ENCODE results near the gene FIGNL1. TPM values are rescaled to one million over a fixed set of nuclear protein-coding genes. Genes with fewer than 3 reads are reported as not detected.

FIGNL1 gene
- polyA plus RNA-seq, 3 donors = 0.55 to 2.4 (median 1.8) TPM

DNA sequence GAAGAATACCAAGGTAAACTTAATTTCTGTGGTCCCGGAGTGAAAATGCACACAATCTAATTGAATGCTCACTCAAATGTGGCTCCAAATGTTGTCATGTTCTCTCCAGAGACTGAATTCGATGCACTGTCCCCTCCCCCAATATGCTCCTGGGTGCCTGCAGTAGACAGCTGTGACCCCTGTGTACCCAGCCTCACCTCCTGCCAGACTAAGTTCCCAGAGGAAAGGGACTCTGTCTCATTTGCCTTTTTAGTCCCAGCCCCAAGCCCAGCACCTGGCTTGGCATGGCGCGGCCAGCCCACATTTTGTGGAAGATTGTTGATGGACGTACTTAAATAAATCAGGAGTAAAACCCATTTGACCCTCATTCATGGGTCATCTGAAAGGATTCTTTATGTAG is 21.8 kb upstream of the FIGNL1 start:
- H3K4me3 ChIP-seq (replicated peaks in 1 of 3; ENCODE audit: low read depth in 2 of 3, low read length in 3 of 3) = no peak overlapping the region
- no peaks in the 10 kb centered on the region for H3K9me3 Mint-ChIP-seq
- H3K36me3 Mint-ChIP-seq = no peaks in the 10 kb centered on the region
- no peak for DNase-seq
- no peaks in the 10 kb centered on the region for H3K36me3 ChIP-seq (replicated peaks in 1 of 2; ENCODE audit: control insufficient read depth in 1 of 2, insufficient read depth in 2 of 2, low read length in 2 of 2)
- H3K9ac ChIP-seq (ENCODE audit: insufficient read depth, low read length, poor library complexity, severe bottlenecking) = no peak overlapping the region
- no peak overlapping the region for H2AFZ ChIP-seq (ENCODE audit: insufficient read depth, low read depth, low read length, poor library complexity, severe bottlenecking)
- peaks cover 7% of the 10 kb centered on the region in 2 donors for H3K4me1 ChIP-seq (ENCODE audit: control insufficient read depth in 1 of 2, insufficient read depth in 2 of 2, low read length in 2 of 2)
- TF ChIP-seq, protein P1, sequence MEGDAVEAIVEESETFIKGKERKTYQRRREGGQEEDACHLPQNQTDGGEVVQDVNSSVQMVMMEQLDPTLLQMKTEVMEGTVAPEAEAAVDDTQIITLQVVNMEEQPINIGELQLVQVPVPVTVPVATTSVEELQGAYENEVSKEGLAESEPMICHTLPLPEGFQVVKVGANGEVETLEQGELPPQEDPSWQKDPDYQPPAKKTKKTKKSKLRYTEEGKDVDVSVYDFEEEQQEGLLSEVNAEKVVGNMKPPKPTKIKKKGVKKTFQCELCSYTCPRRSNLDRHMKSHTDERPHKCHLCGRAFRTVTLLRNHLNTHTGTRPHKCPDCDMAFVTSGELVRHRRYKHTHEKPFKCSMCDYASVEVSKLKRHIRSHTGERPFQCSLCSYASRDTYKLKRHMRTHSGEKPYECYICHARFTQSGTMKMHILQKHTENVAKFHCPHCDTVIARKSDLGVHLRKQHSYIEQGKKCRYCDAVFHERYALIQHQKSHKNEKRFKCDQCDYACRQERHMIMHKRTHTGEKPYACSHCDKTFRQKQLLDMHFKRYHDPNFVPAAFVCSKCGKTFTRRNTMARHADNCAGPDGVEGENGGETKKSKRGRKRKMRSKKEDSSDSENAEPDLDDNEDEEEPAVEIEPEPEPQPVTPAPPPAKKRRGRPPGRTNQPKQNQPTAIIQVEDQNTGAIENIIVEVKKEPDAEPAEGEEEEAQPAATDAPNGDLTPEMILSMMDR (IDR thresholded peaks at IDR 0.05) = no peak
- peaks cover 2 to 10% (median 4%) of the 10 kb centered on the region in 3 donors for H3K27me3 Mint-ChIP-seq (ENCODE audit: low read depth in 3 of 3)
- H3K27ac Mint-ChIP-seq = no peak overlapping the region
- H4K20me1 ChIP-seq (ENCODE audit: insufficient read depth, low read length) = no peaks in the 10 kb centered on the region
- WGBS (ENCODE audit: insufficient coverage) = 90% methylated on average over 2 of the region's 5 CpGs
- intact Hi-C loops (cut with micrococcal nuclease) = loop anchor here in 1 of 2 donors (5.0 kb wide), 1 partner anchor 200 kb away; no protein-coding TSS in a partner anchor
- H3K27ac ChIP-seq (ENCODE audit: low read depth in 1 of 2, low read length in 2 of 2) = no peak overlapping the region
- peaks cover 8% of the 10 kb centered on the region for H3K4me1 Mint-ChIP-seq
- peaks cover 0 to 3% of the 10 kb centered on the region in 2 donors for H3K27me3 ChIP-seq (ENCODE audit: control insufficient read depth in 2 of 2, insufficient read depth in 2 of 2, low read length in 2 of 2)
- no peak overlapping the region for H3K4me2 ChIP-seq (replicated peaks; ENCODE audit: extremely low read depth, low read length, poor library complexity, severe bottlenecking)
- no peaks in the 10 kb centered on the region for H3K9me3 ChIP-seq (replicated peaks in 1 of 2; ENCODE audit: control insufficient read depth in 1 of 2, insufficient read depth in 1 of 2, low read length in 2 of 2)
- no peak overlapping the region for H3K4me3 Mint-ChIP-seq
- H3K79me2 ChIP-seq (ENCODE audit: insufficient read depth, low read length) = no peaks in the 10 kb centered on the region

DNA sequence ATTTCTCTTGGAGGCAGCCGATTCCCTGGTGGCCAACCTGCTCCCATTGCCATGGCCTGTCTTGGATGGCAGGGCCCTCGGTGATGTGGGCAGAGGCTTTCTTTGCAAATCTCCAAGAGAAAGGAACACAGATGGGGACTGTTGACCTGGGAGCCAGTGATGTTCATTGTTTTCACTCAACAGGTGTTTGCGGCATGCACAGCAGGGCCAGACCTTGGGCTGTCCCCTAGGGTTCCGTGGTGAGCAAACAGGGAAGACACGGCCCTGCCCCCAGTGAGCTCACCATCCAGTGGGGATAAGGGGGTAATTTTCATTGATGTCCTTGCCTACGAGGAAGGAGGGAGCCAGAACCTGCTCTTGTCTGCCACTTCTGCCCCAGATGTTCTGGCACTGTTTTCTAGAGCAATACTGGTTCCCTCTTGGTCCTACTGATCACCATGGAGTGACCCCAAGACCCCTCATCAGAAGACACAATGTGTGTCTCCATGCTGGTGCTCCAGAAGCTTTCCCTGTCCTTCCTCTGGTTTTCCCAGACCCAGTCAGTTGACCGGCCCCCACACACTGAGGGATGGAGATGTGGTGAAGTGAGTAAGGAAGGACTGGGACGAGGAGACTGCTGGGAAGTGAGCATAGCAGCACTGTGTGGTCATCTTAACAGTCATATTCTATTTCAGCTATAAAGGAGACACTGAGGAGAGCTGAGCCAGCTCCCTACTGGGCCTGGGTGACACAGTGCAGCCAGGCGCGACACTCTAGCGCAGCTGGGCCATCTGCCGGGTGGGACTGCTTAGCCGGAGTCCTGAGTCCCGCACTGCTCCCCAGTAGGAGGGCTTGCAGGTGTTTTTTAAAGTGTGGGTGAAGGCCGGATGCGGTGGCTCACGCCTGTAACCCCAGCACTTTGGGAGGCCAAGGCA is 20.4 kb upstream of the FIGNL1 start:
- Mint-ChIP-seq H3K27ac (no peak overlapping the region), H3K4me1 (peaks cover 8% of the 10 kb centered on the region), H3K36me3 (no peaks in the 10 kb centered on the region), H3K9me3 (no peaks in the 10 kb centered on the region), H3K4me3 (no peak overlapping the region), H3K27me3 (ENCODE audit: low read depth in 3 of 3) (peaks cover 7 to 9% (median 9%) of the 10 kb centered on the region in 3 donors)
- no peak overlapping the region for H2AFZ ChIP-seq (ENCODE audit: insufficient read depth, low read depth, low read length, poor library complexity, severe bottlenecking)
- H3K79me2 ChIP-seq (ENCODE audit: insufficient read depth, low read length) = no peaks in the 10 kb centered on the region
- H3K4me3 ChIP-seq (replicated peaks in 1 of 3; ENCODE audit: low read depth in 2 of 3, low read length in 3 of 3) = no peak overlapping the region
- H3K27me3 ChIP-seq (ENCODE audit: control insufficient read depth in 2 of 2, insufficient read depth in 2 of 2, low read length in 2 of 2) = peaks cover 0 to 3% of the 10 kb centered on the region in 2 donors
- H4K20me1 ChIP-seq (ENCODE audit: insufficient read depth, low read length) = no peaks in the 10 kb centered on the region
- intact Hi-C loops (cut with micrococcal nuclease) = loop anchor here in 1 of 2 donors (5.0 kb wide), 1 partner anchor 202 kb away; no protein-coding TSS in a partner anchor
- H3K9me3 ChIP-seq (replicated peaks in 1 of 2; ENCODE audit: control insufficient read depth in 1 of 2, insufficient read depth in 1 of 2, low read length in 2 of 2) = no peaks in the 10 kb centered on the region
- H3K4me2 ChIP-seq (replicated peaks; ENCODE audit: extremely low read depth, low read length, poor library complexity, severe bottlenecking) = no peak overlapping the region
- H3K27ac ChIP-seq (ENCODE audit: low read depth in 1 of 2, low read length in 2 of 2) = no peak overlapping the region
- TF ChIP-seq, protein P1 (IDR thresholded peaks at IDR 0.05) = no peak
- DNase-seq = no peak
- 94% methylated on average over 15 of the region's 17 CpGs for WGBS (ENCODE audit: insufficient coverage)
- H3K4me1 ChIP-seq (ENCODE audit: control insufficient read depth in 1 of 2, insufficient read depth in 2 of 2, low read length in 2 of 2) = peaks cover 7% of the 10 kb centered on the region in 2 donors
- no peak overlapping the region for H3K9ac ChIP-seq (ENCODE audit: insufficient read depth, low read length, poor library complexity, severe bottlenecking)
- H3K36me3 ChIP-seq (replicated peaks in 1 of 2; ENCODE audit: control insufficient read depth in 1 of 2, insufficient read depth in 2 of 2, low read length in 2 of 2) = no peaks in the 10 kb centered on the region
